ENCODE results near the gene TCF7L1.
A peak's percentile ranks its signal among the peaks of the same experiment; 100 is the strongest.

TCF7L1 gene

DNA sequence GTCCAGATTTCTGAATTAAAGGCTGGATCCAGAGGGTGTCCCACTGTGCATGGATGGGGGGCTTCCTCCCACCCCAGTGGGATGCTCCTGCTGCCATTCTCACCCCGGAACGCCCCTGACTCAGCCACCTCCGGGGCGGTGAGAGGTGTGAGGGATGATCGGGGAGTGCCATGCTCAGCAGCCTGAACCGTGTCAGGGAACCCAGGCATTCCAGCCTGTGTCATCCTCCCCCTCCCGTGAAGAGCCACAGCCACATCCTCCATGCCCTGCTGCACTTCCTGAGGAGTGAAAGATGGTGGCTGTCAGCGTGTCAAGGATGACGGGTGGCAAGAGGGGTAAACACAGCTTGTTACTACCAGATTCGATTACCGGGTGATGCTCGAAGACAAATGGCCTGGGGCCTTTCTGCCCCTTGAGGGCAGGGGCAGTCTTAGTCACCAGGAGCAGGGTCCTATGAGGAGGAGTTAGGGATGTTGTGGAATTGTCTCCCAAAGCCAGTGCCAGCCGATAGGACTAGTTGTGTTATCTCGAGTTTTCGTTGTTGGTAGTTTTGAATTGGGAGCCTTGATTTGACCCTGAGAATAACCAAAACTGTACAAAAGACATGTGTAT lies 80.8 kb downstream of the TCF7L1 start:
- no peak overlapping the region for H3K9ac ChIP-seq (ENCODE audit: low read depth, low read length)
- H3K27me3 ChIP-seq (ENCODE audit: control insufficient read depth, insufficient read depth, low read length), result no peaks in the 10 kb centered on the region
- peaks cover 34% of the 10 kb centered on the region for H3K4me1 ChIP-seq (ENCODE audit: control insufficient read depth, insufficient read depth, low read length)
- no peaks in the 10 kb centered on the region for H3K36me3 ChIP-seq (ENCODE audit: insufficient read depth, low read length)
- H3K4me2 ChIP-seq (ENCODE audit: low read length), result no peak overlapping the region
- H3K9me3 ChIP-seq (replicated peaks; ENCODE audit: low read length), result no peaks in the 10 kb centered on the region
- H3K4me3 ChIP-seq (ENCODE audit: low read length), result no peak overlapping the region

DNA sequence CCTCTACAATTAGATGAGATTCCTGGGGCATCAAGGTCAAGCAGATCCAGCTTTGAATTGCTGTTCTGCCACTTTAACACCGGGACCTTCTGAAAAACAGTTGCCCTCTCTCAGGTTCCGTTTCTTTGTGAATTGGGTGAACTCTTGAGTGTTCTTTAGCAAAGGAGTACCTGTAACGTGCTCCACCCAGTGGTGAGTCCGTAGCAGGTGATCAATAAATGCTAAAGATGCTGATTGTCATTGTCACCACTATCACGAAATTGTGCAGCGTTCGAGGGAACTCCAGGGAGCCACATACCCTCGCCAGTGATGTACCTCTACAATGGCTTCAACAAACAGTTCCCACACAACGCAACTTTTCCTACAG lies 81.9 kb downstream of the TCF7L1 start:
- Histone ChIP-seq H3K4me2 (ENCODE audit: low read length) (peak overlapping the region; percentile 51), H3K9me3 (replicated peaks; ENCODE audit: low read length) (no peaks in the 10 kb centered on the region), H3K27me3 (ENCODE audit: control insufficient read depth, insufficient read depth, low read length) (no peaks in the 10 kb centered on the region), H3K9ac (ENCODE audit: low read depth, low read length) (no peak overlapping the region), H3K4me3 (ENCODE audit: low read length) (peak overlapping the region; percentile 9), H3K4me1 (ENCODE audit: control insufficient read depth, insufficient read depth, low read length) (peaks cover 34% of the 10 kb centered on the region), H3K36me3 (ENCODE audit: insufficient read depth, low read length) (no peaks in the 10 kb centered on the region)

DNA sequence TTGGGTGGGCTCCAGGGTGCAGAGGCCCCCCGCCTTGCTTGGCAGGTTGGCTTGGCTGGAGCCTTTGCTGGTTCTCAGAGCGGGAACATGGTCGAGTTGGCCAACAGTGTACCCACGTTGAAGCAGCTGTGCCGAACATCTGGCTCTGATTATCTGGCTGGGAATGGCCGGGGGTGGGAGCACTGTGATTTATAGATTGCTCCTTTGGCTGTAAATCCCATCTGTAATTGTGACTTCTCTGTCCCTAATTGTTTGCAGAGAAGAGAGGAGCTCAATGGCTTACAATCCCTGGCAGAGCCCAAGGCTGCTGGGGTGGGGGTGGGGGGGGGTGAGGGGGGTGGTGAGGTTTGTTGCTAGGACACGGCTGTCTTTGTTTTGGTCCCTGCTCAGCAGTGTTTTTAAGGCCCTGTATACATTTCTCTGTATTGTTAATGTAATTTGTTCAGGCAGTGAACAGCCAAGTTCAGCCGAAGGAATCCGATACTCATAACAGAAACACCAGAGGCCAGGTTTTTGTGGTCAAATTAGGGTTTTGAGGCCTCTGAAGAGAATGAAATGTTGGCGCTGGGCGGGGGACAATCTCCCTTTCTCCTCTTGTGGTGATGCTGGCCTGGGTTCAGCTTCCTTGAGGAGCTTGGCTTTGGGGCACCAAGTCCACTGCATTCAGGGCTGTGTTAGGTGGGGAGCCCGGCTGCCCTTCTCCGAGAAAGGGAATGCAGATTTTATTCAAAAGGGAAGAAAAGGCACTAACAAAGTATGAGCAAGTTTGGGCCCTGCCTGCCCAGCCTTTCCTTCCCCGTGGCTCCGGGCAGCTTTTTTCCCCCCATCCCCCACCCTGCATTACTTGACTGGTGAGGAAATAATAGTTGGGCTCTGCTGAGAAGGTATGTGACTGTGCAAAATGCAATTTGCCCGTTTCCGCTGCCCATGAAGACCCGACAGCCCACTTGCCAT lies 82.5 kb downstream of the TCF7L1 start:
- Histone ChIP-seq H3K4me1 (ENCODE audit: control insufficient read depth, insufficient read depth, low read length) (peaks cover 34% of the 10 kb centered on the region), H3K4me2 (ENCODE audit: low read length) (peak overlapping the region; percentile 66), H3K9me3 (replicated peaks; ENCODE audit: low read length) (no peaks in the 10 kb centered on the region), H3K36me3 (ENCODE audit: insufficient read depth, low read length) (no peaks in the 10 kb centered on the region), H3K4me3 (ENCODE audit: low read length) (peak overlapping the region; percentile 22), H3K9ac (ENCODE audit: low read depth, low read length) (peak overlapping the region; percentile 65), H3K27me3 (ENCODE audit: control insufficient read depth, insufficient read depth, low read length) (no peaks in the 10 kb centered on the region)

DNA sequence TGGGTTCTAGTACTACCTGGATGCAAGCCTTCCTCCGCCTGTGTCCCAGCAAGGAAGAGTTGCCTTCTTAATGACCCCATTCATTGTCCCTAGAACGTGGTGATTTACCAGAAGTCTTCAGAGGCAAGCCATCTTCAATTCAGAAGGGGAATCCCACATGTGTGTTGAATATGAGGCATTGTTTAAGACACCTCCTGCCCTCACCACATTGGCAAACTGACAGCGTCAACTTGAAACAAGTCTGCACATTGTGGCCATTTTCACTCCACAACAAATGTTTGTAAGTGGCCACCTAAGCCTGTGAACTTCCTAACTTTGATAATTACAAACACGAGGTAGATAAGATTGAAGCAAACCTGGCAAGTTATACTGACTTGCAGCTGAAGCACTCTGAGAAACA lies 83.7 kb downstream of the TCF7L1 start:
- H3K27me3 ChIP-seq (ENCODE audit: control insufficient read depth, insufficient read depth, low read length), result no peaks in the 10 kb centered on the region
- H3K4me1 ChIP-seq (ENCODE audit: control insufficient read depth, insufficient read depth, low read length), result peaks cover 34% of the 10 kb centered on the region
- no peak overlapping the region for H3K4me2 ChIP-seq (ENCODE audit: low read length)
- no peak overlapping the region for H3K9ac ChIP-seq (ENCODE audit: low read depth, low read length)
- no peak overlapping the region for H3K4me3 ChIP-seq (ENCODE audit: low read length)
- no peaks in the 10 kb centered on the region for H3K36me3 ChIP-seq (ENCODE audit: insufficient read depth, low read length)
- H3K9me3 ChIP-seq (replicated peaks; ENCODE audit: low read length), result no peaks in the 10 kb centered on the region

DNA sequence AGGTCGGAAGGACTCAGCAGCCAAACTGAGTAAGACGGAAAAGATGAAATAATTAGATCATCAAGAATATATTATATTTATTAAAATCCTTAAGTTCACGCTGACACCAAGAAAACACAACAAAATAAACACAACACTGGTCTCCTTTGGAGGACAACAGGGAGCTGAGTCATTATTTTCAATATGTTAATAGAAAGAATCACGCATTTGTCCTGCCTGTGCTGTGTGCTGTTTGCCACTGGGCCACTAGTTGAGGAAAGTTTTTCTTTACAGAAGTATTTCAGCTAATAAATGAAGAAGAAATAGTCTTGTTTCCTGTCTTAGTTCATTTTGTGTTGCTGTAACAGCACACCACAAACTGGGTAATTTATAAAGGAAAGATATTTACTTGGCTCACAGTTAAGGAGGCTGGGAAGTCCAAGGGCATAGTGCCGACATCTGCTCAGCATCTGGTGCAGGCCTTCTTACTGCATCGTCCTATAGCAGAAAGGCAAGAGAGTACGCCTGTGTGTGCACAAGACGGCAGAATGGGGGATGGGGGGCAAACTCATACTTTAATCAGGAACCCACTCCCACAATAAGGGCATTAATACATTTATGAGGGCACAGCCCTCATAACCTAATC lies 88.0 kb downstream of the TCF7L1 start:
- no peak overlapping the region for H3K9ac ChIP-seq (ENCODE audit: low read depth, low read length)
- H3K36me3 ChIP-seq (ENCODE audit: insufficient read depth, low read length), result no peaks in the 10 kb centered on the region
- peaks cover 5% of the 10 kb centered on the region for H3K4me1 ChIP-seq (ENCODE audit: control insufficient read depth, insufficient read depth, low read length)
- H3K4me3 ChIP-seq (ENCODE audit: low read length), result no peak overlapping the region
- no peaks in the 10 kb centered on the region for H3K9me3 ChIP-seq (replicated peaks; ENCODE audit: low read length)
- H3K4me2 ChIP-seq (ENCODE audit: low read length), result no peak overlapping the region
- H3K27me3 ChIP-seq (ENCODE audit: control insufficient read depth, insufficient read depth, low read length), result no peaks in the 10 kb centered on the region

DNA sequence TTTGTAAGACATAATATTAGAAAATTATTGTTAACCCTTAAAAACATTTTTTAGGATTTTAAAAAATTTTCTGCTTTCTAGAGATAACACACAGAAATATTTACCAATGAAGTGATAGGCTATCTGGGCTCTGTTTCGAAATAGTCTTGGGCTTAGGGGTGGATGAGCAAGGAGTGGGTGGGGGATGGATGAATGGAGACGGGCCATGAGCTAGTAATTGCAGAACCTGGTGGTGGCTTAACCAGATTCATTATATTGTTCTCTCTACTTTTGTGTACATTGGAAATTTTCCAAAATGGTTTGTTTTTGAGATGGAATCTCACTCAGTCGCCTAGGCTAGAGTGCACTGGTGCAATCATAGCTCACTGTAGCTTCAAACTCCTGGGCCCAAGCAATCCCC lies 89.6 kb downstream of the TCF7L1 start:
- H3K9me3 ChIP-seq (replicated peaks; ENCODE audit: low read length), result no peaks in the 10 kb centered on the region
- H3K4me1 ChIP-seq (ENCODE audit: control insufficient read depth, insufficient read depth, low read length), result no peaks in the 10 kb centered on the region
- no peaks in the 10 kb centered on the region for H3K27me3 ChIP-seq (ENCODE audit: control insufficient read depth, insufficient read depth, low read length)
- no peak overlapping the region for H3K4me3 ChIP-seq (ENCODE audit: low read length)
- no peak overlapping the region for H3K9ac ChIP-seq (ENCODE audit: low read depth, low read length)
- no peak overlapping the region for H3K4me2 ChIP-seq (ENCODE audit: low read length)
- no peaks in the 10 kb centered on the region for H3K36me3 ChIP-seq (ENCODE audit: insufficient read depth, low read length)

DNA sequence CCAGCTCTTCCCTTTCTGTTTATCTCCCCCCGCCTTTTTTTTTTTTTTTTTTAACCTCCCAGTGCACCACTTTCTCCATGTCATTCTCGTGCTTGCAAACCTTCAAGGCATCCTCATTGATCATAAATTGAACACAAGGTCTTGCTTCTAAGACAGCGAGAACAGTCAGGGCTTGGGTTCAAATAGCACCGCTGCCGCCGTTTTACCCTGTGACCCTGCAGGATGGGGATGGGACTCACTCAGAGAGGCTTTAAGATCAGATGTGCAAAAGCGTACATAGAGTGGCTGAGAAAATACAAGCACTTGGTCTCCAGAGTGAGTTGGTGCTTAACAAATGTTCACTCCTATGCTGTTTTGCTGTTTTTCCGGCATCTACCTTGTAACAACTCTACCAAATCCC lies 93.6 kb downstream of the TCF7L1 start:
- H3K4me3 ChIP-seq (ENCODE audit: low read length), result no peak overlapping the region
- H3K27me3 ChIP-seq (ENCODE audit: control insufficient read depth, insufficient read depth, low read length), result no peaks in the 10 kb centered on the region
- H3K36me3 ChIP-seq (ENCODE audit: insufficient read depth, low read length), result no peaks in the 10 kb centered on the region
- H3K4me2 ChIP-seq (ENCODE audit: low read length), result no peak overlapping the region
- H3K9ac ChIP-seq (ENCODE audit: low read depth, low read length), result no peak overlapping the region
- H3K4me1 ChIP-seq (ENCODE audit: control insufficient read depth, insufficient read depth, low read length), result no peaks in the 10 kb centered on the region
- no peaks in the 10 kb centered on the region for H3K9me3 ChIP-seq (replicated peaks; ENCODE audit: low read length)

DNA sequence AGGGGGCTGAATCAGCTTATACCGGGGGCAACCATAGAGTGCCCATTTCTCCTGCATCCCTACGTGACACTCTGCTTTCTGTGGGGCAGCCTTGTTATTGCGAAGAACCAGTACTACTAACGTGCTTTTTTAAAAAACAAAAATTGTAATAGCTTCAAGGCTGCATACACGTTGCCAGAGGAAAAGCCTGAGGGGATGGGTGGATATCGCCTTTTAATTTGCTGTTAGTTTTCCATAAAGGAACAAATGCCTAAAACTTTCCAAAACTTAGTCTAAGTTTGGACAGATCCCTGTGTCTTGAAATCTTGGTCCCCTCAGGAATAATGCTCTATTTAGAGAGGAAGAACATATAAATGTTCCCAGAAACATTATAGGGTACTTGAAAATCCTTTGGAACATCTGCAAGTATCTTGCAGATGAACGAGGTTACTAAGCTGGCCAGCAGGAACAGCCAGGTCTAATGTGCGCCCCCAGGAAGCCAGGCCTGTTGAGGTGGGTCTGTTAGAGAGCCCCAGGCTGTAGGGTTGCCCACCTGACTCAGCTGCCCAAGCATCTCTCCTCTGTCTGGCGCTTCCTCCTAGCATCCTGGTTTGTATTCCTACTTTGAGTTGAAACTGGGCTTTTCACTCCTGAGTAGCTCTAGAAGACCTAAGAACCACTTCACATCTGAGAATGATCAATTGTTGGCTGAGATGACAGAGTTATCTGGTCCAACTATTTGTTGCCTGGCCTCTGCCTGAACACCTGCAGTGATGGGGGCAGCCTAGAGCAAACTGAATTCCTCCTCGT lies 97.7 kb downstream of the TCF7L1 start:
- no peaks in the 10 kb centered on the region for H3K36me3 ChIP-seq (ENCODE audit: insufficient read depth, low read length)
- no peak overlapping the region for H3K4me2 ChIP-seq (ENCODE audit: low read length)
- no peak overlapping the region for H3K9ac ChIP-seq (ENCODE audit: low read depth, low read length)
- H3K9me3 ChIP-seq (replicated peaks; ENCODE audit: low read length), result no peaks in the 10 kb centered on the region
- H3K27me3 ChIP-seq (ENCODE audit: control insufficient read depth, insufficient read depth, low read length), result no peaks in the 10 kb centered on the region
- no peak overlapping the region for H3K4me3 ChIP-seq (ENCODE audit: low read length)
- no peaks in the 10 kb centered on the region for H3K4me1 ChIP-seq (ENCODE audit: control insufficient read depth, insufficient read depth, low read length)

DNA sequence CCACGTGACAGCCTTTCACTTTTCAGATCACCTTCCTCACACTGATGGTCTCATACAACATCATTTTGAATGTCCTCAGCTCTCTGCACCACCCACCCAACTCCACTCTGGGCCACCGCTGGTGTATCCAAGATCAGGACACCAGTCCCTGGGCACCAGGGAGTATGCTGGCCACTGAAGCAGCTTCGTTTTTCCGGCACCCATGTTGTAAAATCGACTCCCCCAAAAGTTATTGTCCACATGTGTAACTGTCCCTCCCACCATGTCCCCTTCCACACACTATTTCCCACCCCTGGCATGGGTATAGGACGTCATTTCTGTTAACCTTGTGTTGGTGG lies 98.2 kb downstream of the TCF7L1 start:
- no peaks in the 10 kb centered on the region for H3K27me3 ChIP-seq (ENCODE audit: control insufficient read depth, insufficient read depth, low read length)
- H3K4me3 ChIP-seq (ENCODE audit: low read length), result no peak overlapping the region
- no peaks in the 10 kb centered on the region for H3K9me3 ChIP-seq (replicated peaks; ENCODE audit: low read length)
- no peak overlapping the region for H3K4me2 ChIP-seq (ENCODE audit: low read length)
- H3K36me3 ChIP-seq (ENCODE audit: insufficient read depth, low read length), result no peaks in the 10 kb centered on the region
- no peak overlapping the region for H3K9ac ChIP-seq (ENCODE audit: low read depth, low read length)
- H3K4me1 ChIP-seq (ENCODE audit: control insufficient read depth, insufficient read depth, low read length), result no peaks in the 10 kb centered on the region

DNA sequence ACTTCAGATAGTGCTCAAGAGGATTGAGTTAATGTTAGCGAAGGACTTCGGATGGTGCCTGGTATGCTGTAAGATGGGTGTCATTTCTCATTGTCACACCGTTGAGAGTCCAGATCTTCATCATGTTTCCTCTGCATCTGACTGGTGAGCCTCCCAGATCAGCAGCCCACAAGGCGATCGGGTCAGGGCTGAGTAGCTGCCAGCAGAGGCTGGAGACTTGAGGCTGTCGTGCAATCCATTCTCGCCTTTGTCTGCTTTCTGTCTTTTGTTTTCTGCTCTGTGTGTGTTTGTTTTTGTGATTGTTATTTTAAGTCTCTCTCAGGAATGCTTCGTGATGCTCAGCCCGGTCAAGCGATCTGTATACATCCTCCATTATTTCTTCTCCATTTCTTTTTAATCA lies 98.8 kb downstream of the TCF7L1 start:
- H3K4me2 ChIP-seq (ENCODE audit: low read length), result no peak overlapping the region
- H3K36me3 ChIP-seq (ENCODE audit: insufficient read depth, low read length), result no peaks in the 10 kb centered on the region
- H3K4me3 ChIP-seq (ENCODE audit: low read length), result no peak overlapping the region
- H3K9me3 ChIP-seq (replicated peaks; ENCODE audit: low read length), result no peaks in the 10 kb centered on the region
- H3K27me3 ChIP-seq (ENCODE audit: control insufficient read depth, insufficient read depth, low read length), result no peaks in the 10 kb centered on the region
- H3K4me1 ChIP-seq (ENCODE audit: control insufficient read depth, insufficient read depth, low read length), result no peaks in the 10 kb centered on the region
- no peak overlapping the region for H3K9ac ChIP-seq (ENCODE audit: low read depth, low read length)

DNA sequence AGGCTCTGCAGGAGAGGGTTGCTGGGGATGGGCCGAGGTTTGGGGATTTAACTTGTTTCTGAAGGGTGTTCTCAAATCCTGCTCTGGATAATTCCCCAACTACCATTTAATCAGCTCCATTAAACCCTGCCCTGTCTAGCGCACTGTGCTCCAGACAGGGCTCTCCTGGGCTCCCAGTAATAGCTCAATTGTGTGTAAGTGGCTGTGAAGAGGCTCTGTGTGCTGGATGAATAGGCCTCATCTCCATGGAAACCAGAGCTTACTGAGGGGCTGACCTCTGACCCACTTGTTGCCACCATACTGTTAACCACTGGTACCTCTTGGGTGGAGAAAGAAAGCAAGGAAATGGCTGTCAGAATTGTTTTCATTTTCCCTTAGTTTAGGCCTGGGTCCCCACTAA lies 101.7 kb downstream of the TCF7L1 start:
- Histone ChIP-seq H3K27me3 (ENCODE audit: control insufficient read depth, insufficient read depth, low read length) (no peaks in the 10 kb centered on the region), H3K9ac (ENCODE audit: low read depth, low read length) (no peak overlapping the region), H3K4me1 (ENCODE audit: control insufficient read depth, insufficient read depth, low read length) (no peaks in the 10 kb centered on the region), H3K4me3 (ENCODE audit: low read length) (no peak overlapping the region), H3K4me2 (ENCODE audit: low read length) (no peak overlapping the region), H3K36me3 (ENCODE audit: insufficient read depth, low read length) (no peaks in the 10 kb centered on the region), H3K9me3 (replicated peaks; ENCODE audit: low read length) (no peaks in the 10 kb centered on the region)

Measured in skeletal muscle satellite cell (primary cell).